ENCODE measurements around the gene ZNF445.
"Not testable (repeated sequence)": the region's sequence is repeated elsewhere in the genome, so short reads cannot be mapped to it uniquely, and the experiment has no call there.

The ZNF445 gene

DNA sequence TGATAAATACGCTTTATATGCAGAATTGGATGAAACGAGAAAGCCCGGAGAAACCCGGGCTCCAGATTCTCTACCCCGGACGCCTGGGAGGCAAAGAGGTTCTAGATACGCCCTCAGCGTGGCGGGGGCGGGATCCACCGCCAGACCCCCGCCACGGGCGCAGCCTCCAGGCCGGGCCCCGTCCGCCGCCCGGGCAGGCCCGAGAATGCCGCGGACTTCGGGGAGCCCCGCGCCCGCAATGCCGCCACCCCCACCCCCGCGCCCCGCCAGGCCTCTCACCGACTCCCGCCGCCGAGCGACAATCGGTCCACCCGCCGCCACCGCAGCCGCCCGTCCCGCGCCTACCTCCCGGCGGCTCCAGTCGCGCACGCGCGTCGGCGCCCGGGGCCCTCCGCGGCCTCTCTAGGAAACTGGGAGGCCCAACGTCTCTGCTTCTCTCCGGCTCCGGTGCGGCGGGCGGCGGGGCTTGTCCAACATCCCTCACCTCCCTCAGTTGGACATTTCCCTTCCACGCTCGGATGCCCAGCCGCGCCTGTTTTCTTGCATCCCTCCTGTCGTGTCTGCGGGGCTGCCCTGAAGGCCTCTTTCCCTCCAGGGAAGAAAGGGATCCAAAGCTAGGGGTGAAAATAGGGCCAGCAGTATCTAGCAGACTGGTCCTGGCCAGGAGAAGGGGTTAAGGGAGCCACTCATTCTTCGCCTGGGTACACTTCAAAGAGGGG lies at the start of gene ZNF445:
TSS of gene ZNF445 (minus strand) at position 359 of the 719 bp plus-strand sequence. CDS start 22,121 bp downstream, outside the sequence.
- peak; percentile 57 to 66 for DNase-seq (ENCODE audit: extremely low read depth in 1 of 2, low read depth in 1 of 2)

DNA sequence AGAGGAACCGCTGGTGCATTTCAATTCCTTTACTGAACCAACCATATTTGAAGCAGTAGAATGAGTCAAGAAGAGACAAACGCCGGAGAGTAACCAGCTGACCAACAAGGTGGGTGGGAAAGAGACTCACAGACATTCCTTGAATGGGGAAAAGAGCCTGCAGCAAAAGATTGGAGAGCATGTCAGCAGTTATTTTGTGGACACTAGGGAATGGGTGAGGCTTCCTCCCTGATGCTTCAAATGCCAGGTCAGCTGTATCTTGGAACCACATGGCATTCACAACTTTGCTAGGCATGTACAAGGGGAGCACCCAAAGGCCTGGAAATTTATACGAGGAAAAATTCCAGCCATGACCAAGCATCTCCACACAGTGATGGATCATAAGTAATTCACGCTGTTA lies 47.6 kb upstream of the ZNF445 start:
- DNase-seq (ENCODE audit: extremely low read depth in 1 of 2, low read depth in 1 of 2), result no peak

DNA sequence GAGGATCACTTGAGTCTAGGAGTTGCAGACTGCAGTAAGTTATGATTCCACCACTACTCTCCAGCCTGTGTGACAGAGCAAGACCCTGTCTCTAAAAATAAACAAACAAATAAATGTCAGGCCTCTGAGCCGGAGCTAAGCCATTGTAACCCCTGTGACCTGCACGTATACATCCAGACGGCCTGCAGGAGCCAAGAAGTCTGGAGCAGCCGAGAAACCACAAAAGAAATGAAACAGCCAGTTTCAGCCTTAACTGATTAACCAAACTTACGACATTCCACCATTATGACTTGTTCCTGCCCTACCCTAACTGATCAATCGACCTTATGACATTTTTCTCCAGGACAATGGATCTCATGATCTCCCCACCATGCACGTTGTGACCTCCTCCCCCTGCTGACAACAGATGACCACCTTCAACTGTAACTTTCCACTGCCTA lies 45.0 kb upstream of the ZNF445 start:
- DNase-seq (ENCODE audit: extremely low read depth in 1 of 2, low read depth in 1 of 2), result no peak

DNA sequence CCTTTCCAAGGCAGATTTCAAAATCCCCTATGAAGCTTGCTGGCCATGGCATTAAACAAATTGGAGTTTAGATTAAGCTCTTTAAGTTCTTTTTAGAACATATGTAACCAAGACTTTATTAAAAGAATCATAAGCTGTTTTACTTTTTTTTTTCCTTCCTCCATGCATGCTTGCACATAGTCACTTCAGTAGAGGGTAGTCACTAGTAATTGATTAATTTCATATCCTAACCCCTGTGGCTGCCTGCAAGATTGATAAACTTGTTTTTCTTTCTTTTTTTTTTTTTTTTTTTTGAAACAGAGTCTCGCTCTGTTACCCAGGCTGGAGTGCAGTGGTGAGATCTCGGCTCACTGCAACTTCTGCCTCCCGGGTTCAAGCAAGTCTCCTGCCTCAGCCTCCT lies 44.3 kb upstream of the ZNF445 start:
- no peak for DNase-seq (ENCODE audit: extremely low read depth in 1 of 2, low read depth in 1 of 2)

DNA sequence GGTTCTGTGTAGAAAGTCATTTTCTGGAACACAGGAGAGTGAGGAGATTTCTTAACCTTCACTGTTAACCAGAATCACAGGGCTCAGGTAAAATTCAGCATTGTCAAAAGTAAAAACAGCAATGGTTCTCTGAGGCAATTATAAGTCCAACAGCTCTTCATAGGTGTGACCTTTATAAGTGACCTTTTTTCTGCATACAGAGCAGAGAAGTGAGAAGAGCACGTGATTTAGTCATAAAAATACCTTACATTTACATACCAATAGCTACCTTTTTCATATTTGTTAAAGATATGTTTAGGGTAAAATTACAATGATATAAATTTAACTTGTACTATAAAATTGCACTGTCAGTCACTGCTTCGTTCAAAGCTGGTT lies 41.3 kb upstream of the ZNF445 start:
- no peak for DNase-seq (ENCODE audit: extremely low read depth in 1 of 2, low read depth in 1 of 2)

DNA sequence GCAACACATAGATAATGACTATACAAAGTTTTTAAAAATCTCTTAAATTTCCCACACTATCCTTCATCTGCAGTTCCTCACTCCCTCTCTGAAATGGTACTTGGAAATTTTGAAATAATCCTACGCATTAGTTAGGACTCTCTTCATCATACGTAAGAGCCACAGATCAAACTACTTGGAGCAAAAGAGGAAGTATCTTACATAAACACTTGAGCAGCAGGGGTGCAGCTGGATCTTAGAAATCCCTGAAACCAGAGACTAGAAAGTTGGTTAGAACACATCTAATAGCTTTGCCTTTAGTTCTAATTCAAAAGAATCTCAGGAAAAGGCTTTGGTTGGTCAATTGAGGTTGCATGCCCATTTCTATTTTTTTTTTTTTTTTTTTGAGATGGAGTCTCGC lies 38.8 kb upstream of the ZNF445 start:
- no peak for DNase-seq (ENCODE audit: extremely low read depth in 1 of 2, low read depth in 1 of 2)

DNA sequence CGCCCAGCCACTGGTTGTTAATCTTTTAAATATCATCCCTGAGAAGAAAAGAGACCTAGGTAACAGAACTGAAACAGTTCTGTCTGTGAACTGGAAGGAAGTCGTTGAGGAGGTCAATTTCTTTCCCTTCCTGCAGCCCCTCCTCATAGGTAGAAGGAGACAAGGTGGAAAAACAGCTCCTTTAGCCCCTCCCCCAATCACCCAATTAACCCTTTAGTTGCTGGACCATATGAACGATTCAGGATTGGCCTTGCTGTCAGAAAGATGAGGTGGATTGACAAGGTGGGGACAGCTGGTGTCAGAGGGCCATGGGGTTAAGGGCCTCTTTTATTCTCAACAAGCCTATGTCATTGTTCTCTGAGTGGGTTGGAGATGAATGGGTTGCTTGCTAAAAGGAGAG lies 36.0 kb upstream of the ZNF445 start:
- no peak for DNase-seq (ENCODE audit: extremely low read depth in 1 of 2, low read depth in 1 of 2)

DNA sequence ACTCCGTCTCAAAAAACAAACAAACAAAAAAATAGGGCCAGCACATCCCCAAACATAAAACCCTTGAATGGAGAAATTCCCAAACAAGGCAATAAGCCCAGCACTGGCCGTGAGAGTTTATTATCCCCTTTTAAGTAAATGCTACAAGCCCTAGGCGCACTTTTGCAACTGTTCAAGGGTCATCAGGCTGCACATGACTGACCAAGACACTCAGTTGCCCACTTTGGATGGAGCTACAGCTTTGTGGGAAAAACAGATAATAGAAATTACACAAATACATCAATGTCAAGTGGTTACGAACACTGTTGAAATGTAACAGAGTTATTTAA lies 33.7 kb upstream of the ZNF445 start:
- DNase-seq (ENCODE audit: extremely low read depth in 1 of 2, low read depth in 1 of 2), result no peak

DNA sequence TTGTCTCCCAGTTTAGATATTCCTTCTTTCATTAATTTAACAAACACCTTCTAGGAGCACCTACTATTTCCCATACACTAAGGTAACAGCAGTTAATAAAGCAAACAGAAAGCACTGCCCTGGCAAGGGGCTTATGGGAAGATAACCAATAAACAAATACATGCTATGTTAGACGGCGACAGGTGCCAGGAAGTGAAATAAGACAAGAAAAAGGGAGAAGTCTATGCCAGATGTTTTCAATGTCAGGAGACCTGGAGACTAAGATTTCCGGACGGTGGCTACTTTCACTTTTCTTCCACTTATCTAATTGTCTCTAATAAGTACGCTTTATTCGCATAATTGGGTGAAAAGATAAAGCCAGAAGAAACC lies 32.5 kb upstream of the ZNF445 start:
- no peak for DNase-seq (ENCODE audit: extremely low read depth in 1 of 2, low read depth in 1 of 2)

DNA sequence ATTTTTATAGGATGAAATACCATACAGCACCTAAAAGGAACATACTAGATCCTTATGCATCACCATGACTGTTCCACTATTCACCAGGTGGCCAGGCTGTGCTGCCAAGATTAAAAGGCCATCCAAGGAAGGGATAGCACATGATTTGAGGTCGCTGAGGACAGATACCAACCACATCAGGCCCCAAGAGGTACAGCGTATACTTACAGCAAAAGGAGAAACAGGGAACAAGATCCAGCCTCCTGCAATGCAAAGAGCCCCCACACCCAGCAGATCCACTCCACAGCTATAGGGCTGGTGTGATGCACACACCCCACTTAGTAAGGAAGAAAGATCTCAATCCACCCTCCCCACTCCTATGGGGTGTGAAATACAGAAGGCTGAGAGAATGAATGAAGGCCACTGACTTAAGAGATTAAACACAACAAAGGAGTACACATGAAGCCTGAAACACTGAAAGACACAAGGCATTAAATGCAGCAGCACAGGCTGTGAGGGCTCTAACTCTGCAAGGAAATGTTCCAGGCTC lies 32.0 kb upstream of the ZNF445 start:
- DNase-seq (ENCODE audit: extremely low read depth in 1 of 2, low read depth in 1 of 2), result no peak

DNA sequence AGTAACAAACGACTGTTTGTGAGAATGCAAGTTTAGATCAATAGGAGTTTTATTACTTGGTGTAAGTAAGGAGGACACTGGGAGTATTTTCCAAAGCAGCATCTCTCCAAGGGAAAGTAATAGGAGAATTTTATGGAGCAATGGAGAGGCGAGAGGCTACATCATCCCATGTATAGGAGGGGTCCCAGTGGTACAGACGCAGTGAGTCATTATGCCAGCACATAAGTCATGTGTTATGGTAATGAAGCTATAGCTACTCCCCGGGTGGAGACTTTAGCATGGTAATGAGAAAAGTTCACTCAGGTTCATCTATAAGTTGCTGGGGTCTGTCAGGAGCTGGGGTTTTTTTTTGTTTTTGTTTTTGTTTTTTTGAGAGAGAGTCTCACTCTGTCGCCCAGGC lies 29.5 kb upstream of the ZNF445 start:
- DNase-seq (ENCODE audit: extremely low read depth in 1 of 2, low read depth in 1 of 2), result no peak

DNA sequence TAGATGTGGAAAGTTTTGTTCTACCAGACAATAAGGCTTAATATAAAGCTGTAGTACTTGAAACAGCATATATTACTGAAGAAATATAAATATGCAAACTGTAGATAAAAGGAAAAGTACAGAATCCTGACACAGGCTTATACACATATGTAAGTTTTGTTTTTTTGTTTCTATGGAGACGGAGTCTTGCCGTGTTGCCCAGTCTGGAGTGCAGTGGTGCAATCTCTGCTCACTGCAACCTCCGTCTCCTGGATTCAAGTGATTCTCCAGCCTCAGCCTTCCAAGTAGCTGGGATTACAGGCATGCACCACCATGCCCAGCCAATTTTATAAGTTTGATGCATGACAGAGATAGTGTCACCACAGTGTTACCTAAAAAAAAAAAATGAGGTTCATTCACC lies 29.1 kb upstream of the ZNF445 start:
- DNase-seq (ENCODE audit: extremely low read depth in 1 of 2, low read depth in 1 of 2), result no peak

DNA sequence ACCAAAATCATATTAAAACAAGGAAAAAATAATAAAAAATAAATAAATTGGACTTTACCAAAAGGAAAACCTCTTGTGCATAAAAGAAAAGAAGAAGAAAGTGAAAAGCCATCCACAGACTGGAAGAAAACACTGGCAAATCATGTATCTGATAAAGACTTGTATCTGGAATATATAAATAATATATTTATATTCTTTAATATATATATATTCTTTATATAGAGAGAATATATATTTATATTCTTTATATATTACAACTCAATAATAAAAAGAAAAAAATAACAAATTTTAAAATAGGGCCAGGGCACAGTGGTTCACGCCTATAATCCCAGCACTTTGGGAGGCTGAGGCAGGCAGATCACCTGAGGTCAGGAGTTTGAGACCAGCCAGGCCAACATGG lies 27.1 kb upstream of the ZNF445 start:
- DNase-seq (ENCODE audit: extremely low read depth in 1 of 2, low read depth in 1 of 2), result no peak

DNA sequence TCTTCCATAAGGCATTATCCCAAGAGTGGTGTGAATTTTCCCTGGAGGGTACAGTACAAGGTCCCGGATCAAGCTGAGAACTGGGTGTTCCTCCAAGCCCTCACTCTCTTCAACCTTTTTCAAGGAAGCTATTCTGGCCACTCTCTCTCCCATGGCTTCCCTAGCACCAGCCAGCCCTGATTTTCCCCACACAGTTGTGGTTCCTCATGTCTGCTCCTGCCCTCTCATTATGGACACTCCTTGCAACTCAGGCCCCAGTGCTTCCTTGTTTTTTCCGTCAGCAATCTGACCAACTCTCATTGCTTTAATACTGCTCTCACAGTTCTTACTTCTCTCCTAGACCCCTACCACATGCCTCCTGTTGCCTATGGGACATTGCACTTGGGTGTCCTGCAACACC lies 25.7 kb upstream of the ZNF445 start:
- not testable (repeated sequence) for DNase-seq (ENCODE audit: extremely low read depth in 1 of 2, low read depth in 1 of 2)

DNA sequence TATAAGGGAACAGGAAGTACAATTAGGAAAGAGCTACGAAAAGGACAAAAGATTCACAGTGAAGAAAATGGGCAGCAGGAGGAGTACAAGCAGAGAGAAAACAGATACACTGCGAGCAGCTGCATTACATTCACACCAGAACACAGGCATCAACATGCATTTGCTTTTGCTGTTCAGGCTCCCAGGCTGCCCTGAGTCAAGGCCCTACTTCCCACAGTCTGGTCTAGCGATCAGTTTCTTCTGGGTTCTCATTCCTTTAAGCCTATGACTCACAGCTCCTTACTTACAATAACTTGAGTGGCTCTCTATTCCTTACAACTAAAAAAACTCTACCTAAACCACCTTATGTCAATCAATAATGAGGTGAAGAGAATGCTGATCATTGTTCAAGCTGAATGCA lies 24.5 kb upstream of the ZNF445 start:
- DNase-seq (ENCODE audit: extremely low read depth in 1 of 2, low read depth in 1 of 2), result no peak

DNA sequence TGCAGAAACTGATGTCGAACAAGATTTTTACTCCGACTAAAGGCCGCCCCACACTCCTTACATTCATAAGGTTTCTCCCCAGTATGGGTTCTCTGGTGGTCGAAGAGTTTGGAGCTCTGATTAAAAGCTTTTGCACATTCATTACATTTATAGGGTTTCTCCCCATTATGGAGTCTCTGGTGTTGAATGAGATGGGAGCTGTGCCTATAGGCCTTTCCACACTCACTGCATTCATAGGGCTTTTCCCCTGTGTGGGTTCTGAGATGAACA lies 22.4 kb upstream of the ZNF445 start:
- DNase-seq (ENCODE audit: extremely low read depth in 1 of 2, low read depth in 1 of 2), result not testable (repeated sequence)

DNA sequence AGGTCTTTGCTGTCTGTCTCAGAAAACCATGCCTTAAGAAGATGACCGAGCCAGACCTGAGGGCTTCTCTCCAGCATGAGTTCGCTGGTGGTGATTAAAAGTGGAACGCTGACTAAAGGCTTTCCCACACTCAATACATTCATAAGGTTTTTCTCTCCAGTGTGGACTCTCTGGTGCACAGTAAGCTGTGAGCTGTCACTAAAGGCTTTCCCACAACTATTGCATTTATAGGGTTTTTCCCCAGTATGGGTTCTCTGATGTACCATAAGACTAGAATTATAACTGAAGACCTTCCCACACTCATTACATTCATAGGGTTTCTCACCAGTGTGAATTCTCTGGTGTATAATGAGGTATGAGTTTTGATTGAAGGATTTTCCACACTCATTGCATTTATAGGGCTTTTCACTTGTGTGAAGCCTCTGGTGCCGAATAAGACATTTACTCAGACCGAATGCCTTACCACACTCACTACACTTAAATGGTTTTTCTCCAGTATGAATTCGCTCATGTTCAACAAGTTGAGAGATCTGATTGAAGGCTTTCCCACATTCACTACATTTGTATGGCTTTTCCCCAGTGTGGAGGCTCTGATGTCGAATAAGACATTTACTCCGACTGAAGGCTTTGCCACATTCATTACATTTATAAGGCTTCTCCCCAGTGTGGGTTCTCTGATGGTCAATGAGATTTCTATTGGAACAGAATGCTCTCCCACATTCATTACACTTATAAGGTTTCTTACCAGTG lies 21.9 kb upstream of the ZNF445 start:
- no peak for DNase-seq (ENCODE audit: extremely low read depth in 1 of 2, low read depth in 1 of 2)

DNA sequence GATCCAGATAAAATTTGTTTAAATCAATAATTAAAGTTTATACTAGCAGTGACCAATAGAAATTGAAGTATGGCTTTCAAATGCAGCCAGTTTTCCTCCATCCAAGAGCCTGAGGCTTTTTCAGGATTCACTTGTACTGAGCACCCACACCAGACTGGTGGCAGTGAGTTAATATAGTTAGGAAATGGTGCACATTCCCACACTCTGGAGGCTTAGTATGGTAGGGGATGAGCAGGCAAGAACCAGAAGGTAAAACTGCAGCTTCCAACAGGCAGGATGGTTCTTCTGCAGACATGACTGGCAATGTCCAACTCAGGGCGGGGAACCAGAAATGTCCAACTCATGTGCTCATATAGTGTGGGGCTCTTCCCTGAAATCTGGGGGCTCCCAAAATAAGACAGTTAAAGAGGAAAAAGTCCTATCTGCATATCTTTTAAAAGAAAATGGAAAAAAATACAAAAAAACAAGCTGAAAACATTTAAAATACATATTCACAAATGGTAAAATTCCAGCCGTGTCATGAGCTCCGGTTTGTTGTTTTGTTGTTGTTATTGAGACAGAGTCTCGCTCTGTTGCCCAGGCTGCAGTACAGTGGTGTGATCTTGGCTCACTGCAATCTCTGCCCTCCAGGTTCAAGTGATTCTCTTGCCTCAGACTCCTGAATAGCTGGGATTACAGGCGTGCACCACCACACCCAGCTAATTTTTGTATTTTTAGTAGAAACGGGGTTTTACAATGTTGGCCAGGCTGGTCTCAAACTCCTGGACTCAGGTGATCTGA lies 18.4 kb upstream of the ZNF445 start:
- no peak for DNase-seq (ENCODE audit: extremely low read depth in 1 of 2, low read depth in 1 of 2)

DNA sequence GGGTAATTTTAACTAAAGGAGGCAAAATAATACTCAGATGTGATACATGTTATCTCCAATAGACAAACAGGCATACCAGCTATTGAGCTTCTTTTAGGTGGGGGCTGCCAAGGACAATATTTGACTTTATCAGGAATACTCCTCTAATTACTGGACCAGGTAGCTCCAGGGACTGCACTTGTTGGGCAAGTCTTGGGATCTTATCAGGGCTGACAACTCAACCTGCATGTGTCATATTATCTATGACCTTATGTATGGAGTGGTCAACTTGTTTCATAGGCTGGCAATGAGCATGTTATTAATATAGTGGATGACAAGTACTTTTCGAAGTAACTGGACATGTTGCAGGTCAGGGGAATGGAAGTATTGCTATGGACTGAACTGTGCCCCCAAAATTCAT lies 15.0 kb upstream of the ZNF445 start:
- no peak for DNase-seq (ENCODE audit: extremely low read depth in 1 of 2, low read depth in 1 of 2)

DNA sequence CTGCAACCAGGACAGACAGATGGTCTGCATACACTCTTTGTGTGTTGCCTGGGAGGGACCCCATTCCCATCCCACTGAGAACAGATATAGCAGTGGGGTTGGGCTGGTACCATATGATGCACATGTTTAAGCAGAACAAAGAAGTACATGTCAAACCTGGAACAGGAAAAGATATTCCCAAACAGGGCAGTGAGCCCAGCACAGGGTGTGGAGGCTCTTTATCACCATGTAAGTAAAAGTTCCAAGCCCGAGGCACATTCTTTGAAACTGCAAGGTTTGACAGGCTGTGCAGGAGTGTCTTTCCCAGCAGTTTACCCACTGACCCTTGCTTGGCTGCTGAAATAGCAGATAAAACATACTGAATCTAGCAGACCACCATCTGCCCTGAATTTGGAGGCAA lies 5.3 kb upstream of the ZNF445 start:
- no peak for DNase-seq (ENCODE audit: extremely low read depth in 1 of 2, low read depth in 1 of 2)

DNA sequence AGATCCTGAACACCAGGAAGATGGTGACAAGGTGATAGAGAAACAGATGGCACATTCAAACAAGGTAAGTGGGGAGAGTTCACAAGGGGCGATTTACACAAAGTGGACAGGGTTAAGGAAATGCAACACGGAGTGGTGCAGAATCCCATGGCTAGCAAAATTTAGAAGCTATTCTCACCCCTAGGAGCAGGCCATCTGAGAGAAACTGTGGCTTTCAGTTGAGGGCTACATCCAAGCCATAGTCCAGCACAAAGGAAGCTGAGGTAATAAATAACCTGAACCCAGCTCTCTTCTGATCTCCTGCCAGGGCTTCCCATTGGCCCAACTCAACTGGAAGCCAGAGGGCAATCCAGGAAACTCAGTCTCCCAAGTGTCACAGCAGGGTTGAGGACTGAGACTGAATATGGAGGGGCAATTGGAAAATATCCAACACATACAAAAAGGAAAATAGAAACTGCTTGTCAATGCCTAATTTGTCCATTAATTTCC lies 1.2 kb upstream of the ZNF445 start:
- no peak for DNase-seq (ENCODE audit: extremely low read depth in 1 of 2, low read depth in 1 of 2)

DNA sequence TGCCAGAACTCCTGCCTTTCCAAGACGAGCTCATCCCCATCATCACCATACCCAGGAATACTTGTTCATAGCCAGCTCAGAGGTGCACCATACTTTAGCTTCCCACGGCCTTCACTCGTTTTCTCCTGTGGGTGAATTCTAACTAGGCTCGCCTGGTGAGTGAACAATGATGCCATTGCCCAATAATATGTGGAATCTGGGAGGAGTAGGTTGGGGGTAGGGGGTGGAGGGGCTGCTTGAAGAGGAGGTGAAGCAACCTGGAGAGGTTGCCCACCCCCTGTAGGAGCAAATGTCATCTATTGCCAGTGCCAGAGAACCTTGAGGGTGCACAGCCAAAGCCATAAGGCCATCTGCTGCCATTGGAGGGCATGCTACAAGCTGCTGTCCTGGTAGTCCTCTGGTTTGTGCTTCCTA lies 592 bp upstream of the ZNF445 start:
- DNase-seq (ENCODE audit: extremely low read depth in 1 of 2, low read depth in 1 of 2), result no peak
